ENCODE data around the gene RSF1. TPM values are rescaled to one million over a fixed set of nuclear protein-coding genes. Genes with fewer than 3 reads are reported as not detected.
"Not testable (repeated sequence)": the region's sequence is repeated elsewhere in the genome, so short reads cannot be mapped to it uniquely, and the experiment has no call there.

RSF1 gene
- total and polyA plus RNA-seq, 2 experiments from 2014 or later: 51.2 to 188 TPM

DNA sequence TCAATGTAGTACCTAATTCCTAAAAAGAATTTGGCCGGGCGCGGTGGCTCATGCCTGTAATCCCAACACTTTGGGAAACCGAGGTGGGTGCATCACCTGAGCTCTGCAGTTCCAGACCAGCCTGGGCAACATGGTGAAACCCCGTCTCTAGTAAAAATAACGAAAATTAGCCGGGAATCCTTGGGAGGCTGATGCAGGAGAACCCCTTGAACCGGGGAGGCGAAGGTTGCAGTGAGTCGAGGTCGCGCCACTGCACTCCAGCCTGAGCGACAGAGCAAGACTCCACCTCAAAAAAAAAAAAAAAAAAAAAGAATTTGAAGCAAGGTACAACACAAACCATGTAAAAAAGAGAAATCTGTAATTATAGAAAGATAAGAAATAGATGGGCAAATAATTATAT is 1.6 kb upstream of the RSF1 start:
- not testable (repeated sequence) for H3K9me3 Mint-ChIP-seq

DNA sequence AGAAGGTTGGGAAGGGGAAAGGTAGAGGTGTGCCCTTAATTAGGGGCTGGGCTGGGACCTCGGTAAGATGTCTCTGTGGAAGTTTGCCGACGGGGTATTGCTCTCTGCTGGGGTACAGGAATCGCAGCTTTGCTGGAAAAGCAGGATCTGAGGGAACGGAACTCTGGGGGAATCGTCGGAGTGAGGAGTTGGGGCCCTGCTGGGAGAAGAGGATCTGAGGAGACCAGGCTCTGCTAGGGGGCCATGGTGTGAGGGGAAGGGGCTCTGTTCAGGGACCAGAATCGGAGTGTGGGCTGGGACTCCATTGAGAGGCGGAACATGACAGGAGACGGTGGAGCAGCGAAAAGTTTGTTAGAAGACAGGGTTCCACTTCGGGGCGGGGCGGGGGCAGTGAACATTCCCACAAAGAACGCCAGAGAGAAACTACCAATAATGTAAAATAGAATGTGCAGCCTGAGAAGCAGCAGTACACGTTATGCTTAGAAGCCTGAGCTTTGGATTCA is 878 bp upstream of the RSF1 start:
- H2AFZ ChIP-seq: peak overlapping the region; percentile 93
- peaks cover 3% of the 10 kb centered on the region; the same call in 2 of the 3 replicates for H3K36me3 Mint-ChIP-seq (ENCODE audit: low read depth)
- peaks cover 24% of the 10 kb centered on the region for H4K20me1 ChIP-seq (replicated peaks; ENCODE audit: insufficient read depth)
- peak overlapping the region; percentile 87 for H3K4me3 ChIP-seq
- peak overlapping the region; percentile 82 for H3K27ac Mint-ChIP-seq
- peak overlapping the region; percentile 95 for H3K4me2 ChIP-seq
- DNase-seq (ENCODE audit: low spot score): peak; percentile 67
- H3K27ac ChIP-seq (ENCODE audit: low read depth): peak overlapping the region; percentile 73; the same call in 1 of the 2 replicates
- no peaks in the 10 kb centered on the region for H3K9me2 ChIP-seq (ENCODE audit: insufficient read depth)
- peak; percentile 17 for ATAC-seq
- peaks cover 7% of the 10 kb centered on the region for H3F3A ChIP-seq (replicated peaks; ENCODE audit: low read depth)
- H3K79me2 ChIP-seq (replicated peaks; ENCODE audit: insufficient read depth): peaks cover 28% of the 10 kb centered on the region
- H3K27me3 ChIP-seq (ENCODE audit: insufficient read depth): no peaks in the 10 kb centered on the region
- peaks cover 16% of the 10 kb centered on the region for H3K27me3 Mint-ChIP-seq (ENCODE audit: insufficient read depth, low read depth, poor library complexity)
- peaks cover 27% of the 10 kb centered on the region for H3K4me1 ChIP-seq (ENCODE audit: insufficient read depth)
- H3K4me3 Mint-ChIP-seq: peak overlapping the region; percentile 96
- no peaks in the 10 kb centered on the region for H3K9me3 Mint-ChIP-seq
- H3K36me3 ChIP-seq (ENCODE audit: insufficient read depth): no peaks in the 10 kb centered on the region
- H3K4me1 Mint-ChIP-seq: peaks cover 9% of the 10 kb centered on the region
- TF ChIP-seq EZH2phosphoT487 (IDR thresholded peaks at IDR 0.05; ENCODE audit: unreplicated experiment) (no peak), NANOG (IDR thresholded peaks at IDR 0.05; ENCODE audit: borderline replicate concordance) (no peak), CREB1 (CRISPR knock-in tag; IDR thresholded peaks at IDR 0.05; ENCODE audit: low read depth) (no peak), ZNF114 (CRISPR knock-in tag; IDR thresholded peaks at IDR 0.05) (no peak), JUNB (IDR thresholded peaks at IDR 0.05; ENCODE audit: unreplicated experiment) (no peak), EZH2 (IDR thresholded peaks at IDR 0.05; ENCODE audit: low read depth, unreplicated experiment) (no peak), STAT1 (IDR thresholded peaks at IDR 0.05; ENCODE audit: unreplicated experiment) (no peak), CTCF (conservative IDR thresholded peaks at IDR 0.05; ENCODE audit: low read depth in 2 of 2) (no peak), POLR2AphosphoS5 (IDR thresholded peaks at IDR 0.05; ENCODE audit: low read depth) (no peak), ZNF331 (CRISPR knock-in tag; IDR thresholded peaks at IDR 0.05; ENCODE audit: low read depth) (no peak)
- TF ChIP-seq, protein P1, sequence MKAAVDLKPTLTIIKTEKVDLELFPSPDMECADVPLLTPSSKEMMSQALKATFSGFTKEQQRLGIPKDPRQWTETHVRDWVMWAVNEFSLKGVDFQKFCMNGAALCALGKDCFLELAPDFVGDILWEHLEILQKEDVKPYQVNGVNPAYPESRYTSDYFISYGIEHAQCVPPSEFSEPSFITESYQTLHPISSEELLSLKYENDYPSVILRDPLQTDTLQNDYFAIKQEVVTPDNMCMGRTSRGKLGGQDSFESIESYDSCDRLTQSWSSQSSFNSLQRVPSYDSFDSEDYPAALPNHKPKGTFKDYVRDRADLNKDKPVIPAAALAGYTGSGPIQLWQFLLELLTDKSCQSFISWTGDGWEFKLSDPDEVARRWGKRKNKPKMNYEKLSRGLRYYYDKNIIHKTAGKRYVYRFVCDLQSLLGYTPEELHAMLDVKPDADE (IDR thresholded peaks at IDR 0.05): no peak
- TF ChIP-seq, protein P2, sequence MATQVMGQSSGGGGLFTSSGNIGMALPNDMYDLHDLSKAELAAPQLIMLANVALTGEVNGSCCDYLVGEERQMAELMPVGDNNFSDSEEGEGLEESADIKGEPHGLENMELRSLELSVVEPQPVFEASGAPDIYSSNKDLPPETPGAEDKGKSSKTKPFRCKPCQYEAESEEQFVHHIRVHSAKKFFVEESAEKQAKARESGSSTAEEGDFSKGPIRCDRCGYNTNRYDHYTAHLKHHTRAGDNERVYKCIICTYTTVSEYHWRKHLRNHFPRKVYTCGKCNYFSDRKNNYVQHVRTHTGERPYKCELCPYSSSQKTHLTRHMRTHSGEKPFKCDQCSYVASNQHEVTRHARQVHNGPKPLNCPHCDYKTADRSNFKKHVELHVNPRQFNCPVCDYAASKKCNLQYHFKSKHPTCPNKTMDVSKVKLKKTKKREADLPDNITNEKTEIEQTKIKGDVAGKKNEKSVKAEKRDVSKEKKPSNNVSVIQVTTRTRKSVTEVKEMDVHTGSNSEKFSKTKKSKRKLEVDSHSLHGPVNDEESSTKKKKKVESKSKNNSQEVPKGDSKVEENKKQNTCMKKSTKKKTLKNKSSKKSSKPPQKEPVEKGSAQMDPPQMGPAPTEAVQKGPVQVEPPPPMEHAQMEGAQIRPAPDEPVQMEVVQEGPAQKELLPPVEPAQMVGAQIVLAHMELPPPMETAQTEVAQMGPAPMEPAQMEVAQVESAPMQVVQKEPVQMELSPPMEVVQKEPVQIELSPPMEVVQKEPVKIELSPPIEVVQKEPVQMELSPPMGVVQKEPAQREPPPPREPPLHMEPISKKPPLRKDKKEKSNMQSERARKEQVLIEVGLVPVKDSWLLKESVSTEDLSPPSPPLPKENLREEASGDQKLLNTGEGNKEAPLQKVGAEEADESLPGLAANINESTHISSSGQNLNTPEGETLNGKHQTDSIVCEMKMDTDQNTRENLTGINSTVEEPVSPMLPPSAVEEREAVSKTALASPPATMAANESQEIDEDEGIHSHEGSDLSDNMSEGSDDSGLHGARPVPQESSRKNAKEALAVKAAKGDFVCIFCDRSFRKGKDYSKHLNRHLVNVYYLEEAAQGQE (IDR thresholded peaks at IDR 0.05; ENCODE audit: unreplicated experiment): no peak

More for the DNA sequence above, 1.6 kb upstream of the RSF1 start:
- H3K27me3 ChIP-seq (ENCODE audit: insufficient read depth); H3K36me3 ChIP-seq (ENCODE audit: insufficient read depth); H3K4me1 Mint-ChIP-seq; H3K27ac ChIP-seq (ENCODE audit: low read depth); H3F3A ChIP-seq (replicated peaks; ENCODE audit: low read depth); H3K9me2 ChIP-seq (ENCODE audit: insufficient read depth); H3K27ac Mint-ChIP-seq; ATAC-seq; H3K36me3 Mint-ChIP-seq (ENCODE audit: low read depth); DNase-seq (ENCODE audit: low spot score); H2AFZ ChIP-seq: not testable (repeated sequence)
- Histone ChIP-seq H3K79me2 (replicated peaks; ENCODE audit: insufficient read depth) (peaks cover 21% of the 10 kb centered on the region), H3K4me3 (peak overlapping the region; percentile 87), H3K4me1 (ENCODE audit: insufficient read depth) (peaks cover 20% of the 10 kb centered on the region), H3K4me2 (peak overlapping the region; percentile 95), H4K20me1 (replicated peaks; ENCODE audit: insufficient read depth) (peaks cover 19% of the 10 kb centered on the region; the same call in 1 of the 2 replicates)
- Mint-ChIP-seq H3K27me3 (ENCODE audit: insufficient read depth, low read depth, poor library complexity) (peaks cover 16% of the 10 kb centered on the region), H3K4me3 (peak overlapping the region; percentile 96)

All from GM23338 (cell line).